HEK293 (cell line): ENCODE data around the gene SLC39A11.

Experiments used
- ZNF175 ChIP-seq: fragments of 450-650 bp; formaldehyde crosslinking; IDR thresholded peaks from 2 replicates; pipeline ENCODE4 v1.5.1; 2016; ENCODE audit warnings: missing biosample characterization, missing genetic modification characterization
- TF ChIP-seq, protein P1 (sequence below): fragments of 450-650 bp; formaldehyde crosslinking; IDR thresholded peaks from 2 replicates; pipeline ENCODE4 v1.5.1; 2017; ENCODE audit warnings: missing biosample characterization, missing genetic modification characterization

DNA sequence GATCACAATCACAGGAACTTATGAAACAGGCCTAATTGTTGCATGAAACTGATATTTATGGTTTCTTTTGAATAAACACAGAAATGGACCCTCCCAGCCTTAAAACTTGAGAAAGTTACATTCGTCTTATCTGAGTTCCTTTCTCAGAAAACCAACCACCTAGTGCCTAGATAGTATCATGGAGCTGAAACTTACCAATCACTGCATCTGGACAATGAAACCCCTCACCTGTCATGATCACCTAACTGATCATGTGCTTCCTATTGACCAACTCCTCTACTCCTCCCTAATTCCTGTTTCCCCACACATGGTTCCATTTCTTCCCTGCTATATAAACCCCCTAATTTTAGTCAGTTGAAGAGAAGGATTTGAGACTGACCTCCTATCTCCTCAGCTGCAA is 216.1 kb downstream of the SLC39A11 start:
- TF ChIP-seq, protein P1, sequence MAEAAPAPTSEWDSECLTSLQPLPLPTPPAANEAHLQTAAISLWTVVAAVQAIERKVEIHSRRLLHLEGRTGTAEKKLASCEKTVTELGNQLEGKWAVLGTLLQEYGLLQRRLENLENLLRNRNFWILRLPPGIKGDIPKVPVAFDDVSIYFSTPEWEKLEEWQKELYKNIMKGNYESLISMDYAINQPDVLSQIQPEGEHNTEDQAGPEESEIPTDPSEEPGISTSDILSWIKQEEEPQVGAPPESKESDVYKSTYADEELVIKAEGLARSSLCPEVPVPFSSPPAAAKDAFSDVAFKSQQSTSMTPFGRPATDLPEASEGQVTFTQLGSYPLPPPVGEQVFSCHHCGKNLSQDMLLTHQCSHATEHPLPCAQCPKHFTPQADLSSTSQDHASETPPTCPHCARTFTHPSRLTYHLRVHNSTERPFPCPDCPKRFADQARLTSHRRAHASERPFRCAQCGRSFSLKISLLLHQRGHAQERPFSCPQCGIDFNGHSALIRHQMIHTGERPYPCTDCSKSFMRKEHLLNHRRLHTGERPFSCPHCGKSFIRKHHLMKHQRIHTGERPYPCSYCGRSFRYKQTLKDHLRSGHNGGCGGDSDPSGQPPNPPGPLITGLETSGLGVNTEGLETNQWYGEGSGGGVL (tag by site-specific recombination): no peak
- TF ChIP-seq ZNF175 (tag by site-specific recombination): no peak
